ENCODE results near the gene SLC26A6. TPM values are rescaled to one million over a fixed set of nuclear protein-coding genes. Genes with fewer than 3 reads are reported as not detected.

SLC26A6 gene
- total RNA-seq, 4 donors from 2014 or later: 7.7 to 9.4 (median 9.0) TPM

DNA sequence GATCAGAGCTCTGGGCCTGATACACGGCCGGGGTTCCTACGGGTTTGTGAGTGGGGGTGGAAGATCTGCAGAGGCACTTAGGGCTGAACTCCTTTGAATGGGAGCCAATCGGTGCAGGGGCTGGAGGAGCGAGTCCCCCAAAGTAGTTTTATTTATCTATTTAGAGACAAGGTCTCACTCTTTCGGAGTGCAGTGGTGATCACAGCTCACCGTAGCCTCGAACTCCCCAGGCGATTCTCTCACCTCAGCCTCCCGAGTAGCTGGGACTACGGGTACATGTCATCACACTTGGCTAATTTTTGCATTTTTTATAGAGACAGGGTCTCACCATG lies 29.0 kb upstream of the SLC26A6 start:
- Histone ChIP-seq H3K4me3 (peak overlapping the region in 1 of 4 donors; percentile 73), H3K36me3 (no peaks in the 10 kb centered on the region), H3K9me3 (no peaks in the 10 kb centered on the region), H3K4me1 (peaks cover 22 to 34% (median 26%) of the 10 kb centered on the region in 3 donors), H3K27me3 (peaks cover 0 to 50% (median 2%) of the 10 kb centered on the region in 4 donors), H3K27ac (peak overlapping the region in 2 of 4 donors; percentile 74 to 87)
- no peak for DNase-seq
- TF ChIP-seq, protein P1, sequence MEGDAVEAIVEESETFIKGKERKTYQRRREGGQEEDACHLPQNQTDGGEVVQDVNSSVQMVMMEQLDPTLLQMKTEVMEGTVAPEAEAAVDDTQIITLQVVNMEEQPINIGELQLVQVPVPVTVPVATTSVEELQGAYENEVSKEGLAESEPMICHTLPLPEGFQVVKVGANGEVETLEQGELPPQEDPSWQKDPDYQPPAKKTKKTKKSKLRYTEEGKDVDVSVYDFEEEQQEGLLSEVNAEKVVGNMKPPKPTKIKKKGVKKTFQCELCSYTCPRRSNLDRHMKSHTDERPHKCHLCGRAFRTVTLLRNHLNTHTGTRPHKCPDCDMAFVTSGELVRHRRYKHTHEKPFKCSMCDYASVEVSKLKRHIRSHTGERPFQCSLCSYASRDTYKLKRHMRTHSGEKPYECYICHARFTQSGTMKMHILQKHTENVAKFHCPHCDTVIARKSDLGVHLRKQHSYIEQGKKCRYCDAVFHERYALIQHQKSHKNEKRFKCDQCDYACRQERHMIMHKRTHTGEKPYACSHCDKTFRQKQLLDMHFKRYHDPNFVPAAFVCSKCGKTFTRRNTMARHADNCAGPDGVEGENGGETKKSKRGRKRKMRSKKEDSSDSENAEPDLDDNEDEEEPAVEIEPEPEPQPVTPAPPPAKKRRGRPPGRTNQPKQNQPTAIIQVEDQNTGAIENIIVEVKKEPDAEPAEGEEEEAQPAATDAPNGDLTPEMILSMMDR (IDR thresholded peaks at IDR 0.05): peak in 1 of 6 experiments; percentile 16
- no peak for TF ChIP-seq POLR2A (IDR thresholded peaks at IDR 0.05)
- 47 to 64% methylated on average over 10 of the region's 11 CpGs for WGBS, 2 donors
- intact Hi-C loops (cut with DNase I): no loop called here

DNA sequence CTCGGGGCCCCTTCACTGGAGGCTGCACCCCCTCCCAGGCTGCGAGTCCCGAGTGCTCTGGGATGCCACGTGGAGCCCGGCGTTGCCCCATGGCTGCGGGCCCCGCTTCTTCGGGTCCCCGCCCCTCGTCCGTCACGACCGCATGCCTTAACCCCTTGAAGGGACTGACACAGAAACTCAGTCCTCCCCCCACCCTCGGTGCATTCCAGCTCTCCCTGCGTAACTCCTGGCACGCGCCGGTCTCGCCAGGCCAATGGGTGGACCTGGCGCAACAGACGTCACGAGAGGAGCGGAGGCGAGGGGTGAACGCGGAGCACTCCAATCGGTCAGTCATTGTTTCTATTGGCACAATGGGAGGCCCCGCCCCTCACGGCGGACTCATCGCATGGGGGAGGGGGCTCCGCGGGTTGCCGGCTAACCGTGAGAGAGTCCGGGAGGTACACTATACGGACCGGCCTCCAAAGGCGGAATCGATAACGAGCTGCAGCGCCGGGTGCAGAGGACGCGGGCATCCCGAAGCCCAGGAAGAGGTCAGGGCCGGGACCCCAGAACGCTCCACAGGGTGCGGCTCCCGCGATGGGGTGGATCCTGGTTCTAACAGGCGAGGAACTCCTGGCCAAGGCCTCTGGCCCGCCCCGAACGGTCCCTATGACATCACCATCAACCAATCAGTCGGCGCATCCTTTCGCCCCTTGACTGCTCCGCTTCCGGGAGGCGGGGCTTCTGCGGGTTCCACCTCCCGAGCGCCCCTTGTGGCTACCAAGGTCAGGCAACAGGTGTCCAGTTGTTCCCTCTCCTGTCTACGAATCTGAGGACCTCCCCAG lies 28.4 kb upstream of the SLC26A6 start:
- Histone ChIP-seq H3K4me1 (peaks cover 22 to 34% (median 26%) of the 10 kb centered on the region in 3 donors), H3K36me3 (no peaks in the 10 kb centered on the region), H3K27ac (peak overlapping the region; percentile 56 to 87 (median 72)), H3K27me3 (peaks cover 0 to 56% (median 2%) of the 10 kb centered on the region in 4 donors), H3K4me3 (peak overlapping the region; percentile 34 to 73 (median 54)), H3K9me3 (no peaks in the 10 kb centered on the region)
- peak in 1 of 4 donors; percentile 50 for TF ChIP-seq POLR2A (IDR thresholded peaks at IDR 0.05)
- TF ChIP-seq, protein P1 (IDR thresholded peaks at IDR 0.05): peak; percentile 55 to 81 (median 59)
- WGBS, 2 donors: 0% methylated on average over 2 to 17 of the region's 66 CpGs
- peak; percentile 63 for DNase-seq
- intact Hi-C loops (cut with DNase I): no loop called here

DNA sequence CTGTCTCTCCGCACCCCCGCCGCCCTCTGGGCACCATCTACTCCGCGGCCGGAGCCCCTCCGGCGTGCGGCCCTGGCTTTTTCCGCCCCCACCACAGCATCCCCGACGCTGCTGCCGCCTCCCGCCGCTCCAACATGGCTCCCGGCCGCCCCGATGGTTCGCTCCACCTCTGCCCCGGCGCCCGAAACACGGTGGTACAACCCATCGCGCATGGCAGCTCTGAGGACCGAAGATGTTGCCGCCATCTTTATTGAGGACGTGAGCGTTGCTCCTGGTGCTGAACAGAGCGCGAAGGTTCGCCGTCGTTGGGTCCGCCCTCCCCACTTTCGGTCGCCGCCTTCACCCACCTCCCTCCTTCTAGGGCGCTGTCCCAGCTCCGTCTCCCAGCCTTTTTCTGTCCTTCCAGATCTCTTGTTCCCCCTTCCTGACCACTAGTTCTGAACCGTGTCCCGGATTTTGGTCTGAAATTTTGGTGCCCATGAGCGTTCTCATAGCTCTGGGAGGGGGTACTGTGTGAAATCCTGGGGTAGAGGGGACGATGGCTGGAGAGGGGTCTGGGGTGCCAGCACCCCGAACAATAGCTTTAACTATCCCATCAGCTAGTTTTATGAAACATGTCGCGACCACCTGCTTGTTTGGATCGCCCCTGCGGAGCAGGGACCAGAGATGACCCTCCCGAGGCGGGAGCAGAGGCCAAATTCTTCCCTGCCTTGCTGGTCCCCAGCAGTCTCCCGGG lies 27.7 kb upstream of the SLC26A6 start, which contains the start of gene CELSR3:
Gene CELSR3 (minus strand): TSS at position 134 of the 736 bp plus-strand sequence. CDS start 252 bp downstream, outside the sequence.
- DNase-seq: no peak
- peaks cover 22 to 34% (median 26%) of the 10 kb centered on the region in 3 donors for H3K4me1 ChIP-seq
- H3K27me3 ChIP-seq: peaks cover 0 to 64% (median 2%) of the 10 kb centered on the region in 4 donors
- H3K36me3 ChIP-seq: no peaks in the 10 kb centered on the region
- peak within 1 kb of the TSS; percentile 34 to 73 (median 54) for H3K4me3 ChIP-seq
- peak in 1 of 4 donors; percentile 4 for TF ChIP-seq POLR2A (IDR thresholded peaks at IDR 0.05)
- TF ChIP-seq, protein P1 (IDR thresholded peaks at IDR 0.05): no peak
- peak within 1 kb of the TSS; percentile 56 to 87 (median 72) for H3K27ac ChIP-seq
- no peaks in the 10 kb centered on the region for H3K9me3 ChIP-seq
- intact Hi-C loops (cut with DNase I): no loop called here
- 1 to 8% methylated on average over 13 to 29 of the region's 52 CpGs for WGBS, 2 donors

DNA sequence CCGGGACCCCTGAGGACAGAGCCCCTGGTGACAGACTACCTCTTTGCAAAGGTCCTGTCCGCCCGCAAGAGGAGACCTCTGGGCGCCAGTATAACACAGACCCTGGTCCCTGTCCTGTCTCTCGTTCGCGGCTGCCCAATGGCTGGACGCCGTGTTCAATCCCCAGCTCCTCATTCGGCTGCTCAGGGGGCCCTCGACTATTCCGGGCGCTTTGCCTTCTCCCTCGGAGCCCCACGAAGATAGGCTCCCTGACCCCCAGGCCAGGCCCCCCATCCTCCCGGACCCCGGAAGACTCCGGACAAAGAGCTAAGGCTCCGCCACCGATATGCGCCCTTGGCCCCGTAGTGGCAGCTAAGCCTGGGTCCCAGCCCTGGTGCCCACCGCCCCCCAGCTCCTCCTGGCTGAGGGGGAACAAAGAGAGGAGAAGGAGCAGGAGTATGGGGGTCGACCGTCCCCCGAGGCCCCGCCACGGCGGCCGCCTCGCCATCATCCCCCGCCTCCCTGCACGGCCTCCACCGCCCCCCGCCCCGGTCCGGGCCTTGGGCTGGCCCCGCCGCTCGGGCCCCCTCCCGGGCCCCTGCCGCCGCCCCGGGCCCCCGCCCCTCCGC lies 27.0 kb upstream of the SLC26A6 start:
- no peaks in the 10 kb centered on the region for H3K9me3 ChIP-seq
- DNase-seq: no peak
- no CpG with 5 or more reads among the region's 46 CpGs for WGBS, 2 donors
- peak overlapping the region; percentile 34 to 73 (median 54) for H3K4me3 ChIP-seq
- peaks cover 22 to 34% (median 26%) of the 10 kb centered on the region in 3 donors for H3K4me1 ChIP-seq
- peaks cover 0 to 70% (median 2%) of the 10 kb centered on the region in 4 donors for H3K27me3 ChIP-seq
- H3K27ac ChIP-seq: peak overlapping the region in 1 of 4 donors; percentile 87
- H3K36me3 ChIP-seq: no peaks in the 10 kb centered on the region
- intact Hi-C loops (cut with DNase I): no loop called here
- TF ChIP-seq, protein P1 (IDR thresholded peaks at IDR 0.05): no peak
- TF ChIP-seq POLR2A (IDR thresholded peaks at IDR 0.05): no peak

Measured in esophagus squamous epithelium (tissue), 5 donors.